NK-92 (cell line): ENCODE results near the gene UTRN.

ENCODE experiments used
- DNase-seq: peaks from one replicate; lab custom pipeline; 2025; ENCODE audit not compliant: unreplicated experiment; lab: John Stamatoyannopoulos, UW

Gene UTRN

GRCh38 chr6:144283646-144284477 is 1.3 kb upstream of the UTRN start:
- no peak for DNase-seq

GRCh38 chr6:144284478-144284782 is 705 bp upstream of the UTRN start:
- no peak for DNase-seq

- DNase-seq: no peak
Measured at GRCh38 chr6:144285548-144285797, 338 bp downstream of the UTRN start.

GRCh38 chr6:144285798-144286502 is 815 bp downstream of the UTRN start:
- no peak for DNase-seq

GRCh38 chr6:144286503-144287393 is 1.6 kb downstream of the UTRN start:
- no peak for DNase-seq

GRCh38 chr6:144289006-144289405 is 3.9 kb downstream of the UTRN start:
- no peak for DNase-seq

GRCh38 chr6:144292372-144292771 is 7.2 kb downstream of the UTRN start:
- DNase-seq: no peak

GRCh38 chr6:144294016-144294415 is 8.9 kb downstream of the UTRN start:
- DNase-seq: no peak

GRCh38 chr6:144295211-144295610 is 10.1 kb downstream of the UTRN start:
- no peak for DNase-seq

- no peak for DNase-seq
Measured at GRCh38 chr6:144295981-144296767, 11.0 kb downstream of the UTRN start.

- DNase-seq: no peak
Measured at GRCh38 chr6:144296973-144297372, 11.8 kb downstream of the UTRN start.

GRCh38 chr6:144297511-144298100 is 12.5 kb downstream of the UTRN start:
- no peak for DNase-seq

- no peak for DNase-seq
Measured at GRCh38 chr6:144298194-144298593, 13.1 kb downstream of the UTRN start.

GRCh38 chr6:144298916-144299315 is 13.8 kb downstream of the UTRN start:
- DNase-seq: no peak

GRCh38 chr6:144302701-144303372 is 17.7 kb downstream of the UTRN start:
- DNase-seq: no peak

- no peak for DNase-seq
Measured at GRCh38 chr6:144304223-144304848, 19.2 kb downstream of the UTRN start.

GRCh38 chr6:144305567-144305966 is 20.4 kb downstream of the UTRN start:
- DNase-seq: no peak

GRCh38 chr6:144305985-144306384 is 20.9 kb downstream of the UTRN start:
- no peak for DNase-seq

GRCh38 chr6:144307880-144308279 is 22.7 kb downstream of the UTRN start:
- no peak for DNase-seq

GRCh38 chr6:144310765-144311164 is 25.6 kb downstream of the UTRN start:
- no peak for DNase-seq
